ENCODE results near the gene OGG1. TPM values are rescaled to one million over a fixed set of nuclear protein-coding genes. Genes with fewer than 3 reads are reported as not detected.

OGG1 gene
- total RNA-seq, 3 donors from 2014 or later: 23.3 to 33.0 (median 28.6) TPM

DNA sequence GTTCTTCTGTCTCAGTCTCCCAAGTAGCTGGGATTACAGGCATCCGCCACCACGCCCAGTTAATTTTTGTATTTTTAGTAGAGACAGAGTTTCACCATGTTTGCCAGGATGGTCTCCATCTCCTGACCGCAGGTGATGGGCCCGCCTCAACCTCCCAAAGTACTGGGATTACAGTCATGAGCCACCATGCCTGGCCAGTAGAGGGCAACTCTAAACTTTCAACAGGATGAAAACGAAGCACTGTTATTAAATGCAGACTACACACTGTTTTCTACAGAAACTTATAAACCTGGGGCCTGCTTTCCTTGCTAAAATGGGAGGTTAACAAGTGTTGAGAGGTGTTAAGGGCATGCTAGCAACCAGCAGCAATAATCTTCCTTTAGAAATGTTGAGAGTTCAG, 50.8 kb downstream of the OGG1 start:
- TF ChIP-seq, protein P1, sequence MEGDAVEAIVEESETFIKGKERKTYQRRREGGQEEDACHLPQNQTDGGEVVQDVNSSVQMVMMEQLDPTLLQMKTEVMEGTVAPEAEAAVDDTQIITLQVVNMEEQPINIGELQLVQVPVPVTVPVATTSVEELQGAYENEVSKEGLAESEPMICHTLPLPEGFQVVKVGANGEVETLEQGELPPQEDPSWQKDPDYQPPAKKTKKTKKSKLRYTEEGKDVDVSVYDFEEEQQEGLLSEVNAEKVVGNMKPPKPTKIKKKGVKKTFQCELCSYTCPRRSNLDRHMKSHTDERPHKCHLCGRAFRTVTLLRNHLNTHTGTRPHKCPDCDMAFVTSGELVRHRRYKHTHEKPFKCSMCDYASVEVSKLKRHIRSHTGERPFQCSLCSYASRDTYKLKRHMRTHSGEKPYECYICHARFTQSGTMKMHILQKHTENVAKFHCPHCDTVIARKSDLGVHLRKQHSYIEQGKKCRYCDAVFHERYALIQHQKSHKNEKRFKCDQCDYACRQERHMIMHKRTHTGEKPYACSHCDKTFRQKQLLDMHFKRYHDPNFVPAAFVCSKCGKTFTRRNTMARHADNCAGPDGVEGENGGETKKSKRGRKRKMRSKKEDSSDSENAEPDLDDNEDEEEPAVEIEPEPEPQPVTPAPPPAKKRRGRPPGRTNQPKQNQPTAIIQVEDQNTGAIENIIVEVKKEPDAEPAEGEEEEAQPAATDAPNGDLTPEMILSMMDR (IDR thresholded peaks at IDR 0.05): no peak
- DNase-seq: no peak
- peaks cover 33% of the 10 kb centered on the region for H3K36me3 ChIP-seq (ENCODE audit: low read depth)
- intact Hi-C loops (cut with DNase I, micrococcal nuclease): no loop called here
- peak; percentile 31 for ATAC-seq
- H3K4me1 ChIP-seq (ENCODE audit: low read depth): no peaks in the 10 kb centered on the region
- no peak overlapping the region for H3K4me3 ChIP-seq
- no peaks in the 10 kb centered on the region for H3K9me3 ChIP-seq

DNA sequence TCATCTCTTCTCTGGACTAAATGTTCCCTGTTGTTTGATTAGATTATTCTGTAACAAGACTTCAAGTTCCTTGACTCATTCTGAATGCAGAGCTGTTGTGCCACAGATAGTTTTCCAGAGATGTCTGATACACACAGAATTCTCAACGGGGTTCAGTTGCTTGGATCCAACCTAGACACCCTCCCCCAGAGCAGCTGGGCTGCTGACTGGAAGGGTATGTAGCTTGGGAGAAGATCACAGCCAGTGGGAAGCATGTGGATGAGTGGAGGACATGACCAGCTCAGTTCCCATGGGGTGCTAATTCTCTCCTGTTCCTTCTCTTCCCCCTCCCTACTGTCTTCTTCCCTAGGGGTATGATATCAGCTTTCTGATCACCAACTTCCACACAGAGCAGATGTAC, 53.7 kb downstream of the OGG1 start:
- ATAC-seq (no peak), DNase-seq (no peak)
- TF ChIP-seq, protein P1 (IDR thresholded peaks at IDR 0.05): no peak
- Histone ChIP-seq H3K4me1 (ENCODE audit: low read depth) (peaks cover under 1% of the 10 kb centered on the region), H3K36me3 (ENCODE audit: low read depth) (peaks cover 21% of the 10 kb centered on the region), H3K9me3 (no peaks in the 10 kb centered on the region), H3K4me3 (no peak overlapping the region)
- intact Hi-C loops (cut with DNase I, micrococcal nuclease): no loop called here

DNA sequence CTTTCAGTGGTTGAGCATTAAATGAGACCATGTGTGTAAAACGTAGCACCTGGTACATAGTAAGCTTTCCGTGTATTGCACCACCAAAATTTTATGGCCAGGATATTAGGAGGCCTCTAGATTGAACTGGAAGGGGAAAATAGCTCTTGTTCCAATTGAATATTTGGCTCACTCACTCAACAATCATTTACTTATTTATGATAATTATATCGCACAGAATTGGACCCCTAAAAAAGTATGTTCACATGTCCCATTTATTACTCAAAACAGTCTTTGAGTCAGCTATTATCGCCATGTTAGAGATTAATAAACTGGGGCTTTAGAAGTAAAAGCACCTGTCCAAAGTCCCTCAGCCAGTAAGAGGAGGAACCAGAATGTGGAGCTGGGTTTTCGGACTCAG, 55.2 kb downstream of the OGG1 start:
- no peak for DNase-seq

DNA sequence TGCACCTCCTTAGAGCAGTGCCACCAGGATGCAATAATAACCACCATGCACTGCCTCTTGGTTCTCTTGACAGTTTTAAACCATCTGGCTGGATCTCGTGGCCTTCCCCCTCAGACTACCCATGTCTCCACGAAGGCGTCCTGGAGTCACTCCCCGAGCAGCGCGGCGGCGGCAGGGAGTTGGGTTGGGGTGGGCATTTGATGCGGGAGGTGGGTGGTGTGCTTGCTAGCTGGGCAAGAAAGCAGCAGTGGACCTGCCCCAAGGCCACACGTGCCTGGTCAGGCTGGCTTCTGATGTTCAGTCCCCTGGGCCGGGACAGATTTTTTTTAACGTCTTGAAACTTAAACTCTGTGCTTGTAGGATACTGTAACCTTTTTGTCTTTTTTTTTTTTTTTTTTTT, 56.4 kb downstream of the OGG1 start:
- intact Hi-C loops (cut with DNase I, micrococcal nuclease): no loop called here
- ATAC-seq (no peak), DNase-seq (no peak)
- H3K4me3 ChIP-seq: no peak overlapping the region
- no peaks in the 10 kb centered on the region for H3K9me3 ChIP-seq
- peaks cover 18% of the 10 kb centered on the region for H3K4me1 ChIP-seq (ENCODE audit: low read depth)
- TF ChIP-seq, protein P1 (IDR thresholded peaks at IDR 0.05): no peak
- peaks cover 16% of the 10 kb centered on the region for H3K36me3 ChIP-seq (ENCODE audit: low read depth)

More for the DNA sequence above, 55.2 kb downstream of the OGG1 start:
- no peaks in the 10 kb centered on the region for H3K9me3 ChIP-seq
- no peak for ATAC-seq
- no peak overlapping the region for H3K4me3 ChIP-seq
- peaks cover 21% of the 10 kb centered on the region for H3K36me3 ChIP-seq (ENCODE audit: low read depth)
- TF ChIP-seq, protein P1 (IDR thresholded peaks at IDR 0.05): no peak
- intact Hi-C loops (cut with DNase I, micrococcal nuclease): no loop called here
- peaks cover 10% of the 10 kb centered on the region for H3K4me1 ChIP-seq (ENCODE audit: low read depth)

Other genes starting within 250 kb of the OGG1 start
- gene LHFPL4, start 196.1 kb upstream of the OGG1 start, total RNA-seq: 1 to 10 TPM in 1 of 3 donors, under 1 TPM in 2; 0.14 to 1.6 (median 0.70) TPM
- 10 to 100 TPM; 35.3 to 43.3 (median 36.5) TPM for gene MTMR14, start 100.4 kb upstream of the OGG1 start, total RNA-seq
- under 1 TPM in 1 of 3 donors, not detected in 2; 0.70 TPM for gene CPNE9, start 46.1 kb upstream of the OGG1 start, total RNA-seq
- 10 to 100 TPM; 14.3 to 23.7 (median 15.6) TPM for gene BRPF1, start 18.2 kb upstream of the OGG1 start, total RNA-seq
- 10 to 100 TPM in 2 of 3 donors, 1 to 10 TPM in 1; 5.7 to 35.8 (median 10.1) TPM for gene CAMK1, start 20.0 kb downstream of the OGG1 start, total RNA-seq
- 10 to 100 TPM; 63.0 to 66.1 (median 63.2) TPM for gene TADA3, start 42.5 kb downstream of the OGG1 start, total RNA-seq
- gene ARPC4, start 43.1 kb downstream of the OGG1 start, total RNA-seq: 100 to 1,000 TPM; 154 to 219 (median 212) TPM
- 10 to 100 TPM; 37.0 to 63.9 (median 47.7) TPM for gene TTLL3, start 60.3 kb downstream of the OGG1 start, total RNA-seq
- gene RPUSD3, start 94.1 kb downstream of the OGG1 start, total RNA-seq: 10 to 100 TPM; 26.1 to 35.6 (median 28.6) TPM
- gene CIDEC, start 130.3 kb downstream of the OGG1 start, total RNA-seq: 10 to 100 TPM; 10.4 to 49.0 (median 14.9) TPM
- 10 to 100 TPM; 29.6 to 41.5 (median 36.6) TPM for gene JAGN1, start 140.7 kb downstream of the OGG1 start, total RNA-seq
- 100 to 1,000 TPM in 1 of 3 donors, 10 to 100 TPM in 2; 41.8 to 116 (median 82.8) TPM for gene IL17RE, start 152.9 kb downstream of the OGG1 start, total RNA-seq
- gene IL17RC, start 167.1 kb downstream of the OGG1 start, total RNA-seq: 10 to 100 TPM; 36.1 to 45.6 (median 44.0) TPM
- 10 to 100 TPM; 16.7 to 54.1 (median 29.3) TPM for gene CRELD1, start 183.9 kb downstream of the OGG1 start, total RNA-seq
- 1 to 10 TPM; 1.0 to 1.8 (median 1.2) TPM for gene PRRT3, start 202.5 kb downstream of the OGG1 start, total RNA-seq
- 10 to 100 TPM; 61.2 to 75.5 (median 74.6) TPM for gene EMC3, start 236.9 kb downstream of the OGG1 start, total RNA-seq

Measured in mucosa of descending colon (tissue), 3 donors.